ENCODE data around the gene ZDHHC8.
A peak's percentile ranks its signal among the peaks of the same experiment; 100 is the strongest.
"Not testable (repeated sequence)": the region's sequence is repeated elsewhere in the genome, so short reads cannot be mapped to it uniquely, and the experiment has no call there.

Gene ZDHHC8

DNA sequence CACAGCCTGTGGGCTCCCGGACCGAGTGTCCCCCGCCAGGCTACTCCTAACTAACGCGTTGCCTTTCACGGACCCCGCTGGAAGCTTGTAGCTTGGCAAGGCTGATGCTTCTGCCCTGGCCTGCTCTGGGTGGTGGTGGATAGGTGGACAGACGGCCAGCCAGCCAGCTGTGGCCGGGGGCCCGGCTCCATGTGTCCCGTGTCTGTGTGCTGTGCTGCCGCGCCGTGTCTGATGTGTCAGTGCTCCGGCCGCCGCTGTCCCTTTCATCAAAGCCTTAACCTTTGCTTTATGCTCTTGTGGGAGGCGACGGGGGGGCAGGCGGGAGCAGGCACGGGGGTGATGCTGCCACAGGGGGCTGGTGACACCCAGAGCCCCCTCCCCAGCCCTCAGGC lies 14.2 kb downstream of the ZDHHC8 start:
- DNase-seq, result no peak

GRCh38 chr22:20146777-20147176 lies 15.2 kb downstream of the ZDHHC8 start:
- no peak for DNase-seq

DNA sequence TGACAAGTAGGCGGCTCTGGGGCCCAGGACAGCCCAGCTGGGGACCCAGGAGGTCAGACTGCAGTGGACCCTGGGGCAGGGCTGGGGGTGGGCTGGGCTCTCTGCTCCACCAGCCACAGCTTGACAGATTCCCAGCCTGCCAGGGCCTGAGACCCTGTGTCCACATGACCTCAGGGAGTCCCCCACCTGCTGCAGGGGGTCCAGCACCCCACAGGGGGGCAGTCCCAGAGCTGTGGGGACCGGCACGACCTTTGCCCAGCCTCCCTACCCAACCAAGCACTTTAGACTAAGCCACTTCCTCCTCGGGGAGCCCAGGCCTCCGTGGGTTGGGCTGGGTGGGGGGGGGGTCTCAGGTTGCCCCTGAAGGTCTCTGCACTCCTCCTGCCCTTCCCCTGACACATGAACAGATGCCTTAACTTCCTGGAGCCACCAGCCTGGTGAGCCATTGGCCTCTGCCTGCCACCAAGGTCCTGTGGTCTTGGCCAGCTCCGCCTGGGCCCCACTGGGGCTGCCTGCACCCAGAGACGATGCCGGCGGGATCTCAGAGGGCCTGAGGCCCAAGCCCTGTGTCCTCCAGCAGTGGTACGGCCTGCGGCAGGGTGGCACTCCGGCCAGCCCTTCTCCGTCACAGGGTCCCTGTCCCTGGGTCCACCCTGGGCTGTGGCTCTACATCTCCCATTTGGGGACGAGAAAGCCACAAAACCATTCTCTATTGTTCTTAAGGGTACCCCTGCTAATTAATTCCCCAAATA lies 15.8 kb downstream of the ZDHHC8 start:
- no peak for DNase-seq

GRCh38 chr22:20148414-20148813 lies 16.8 kb downstream of the ZDHHC8 start:
- DNase-seq, result no peak

GRCh38 chr22:20149257-20150250 lies 17.9 kb downstream of the ZDHHC8 start:
- DNase-seq, result no peak

- no peak for DNase-seq
Measured at GRCh38 chr22:20150381-20151275, 19.0 kb downstream of the ZDHHC8 start, which contains the start of gene CCDC188. Gene CCDC188 (minus strand): TSS chr22:20151055. CDS start chr22:20150986, 69 bp downstream.

- DNase-seq, result no peak
Measured at GRCh38 chr22:20151276-20151588, 19.6 kb downstream of the ZDHHC8 start.

- no peak for DNase-seq
Measured at GRCh38 chr22:20152464-20152890, 20.9 kb downstream of the ZDHHC8 start.

- DNase-seq, result no peak
Measured at GRCh38 chr22:20153945-20154344, 22.3 kb downstream of the ZDHHC8 start.

- no peak for DNase-seq
Measured at GRCh38 chr22:20154602-20155187, 23.1 kb downstream of the ZDHHC8 start.

DNA sequence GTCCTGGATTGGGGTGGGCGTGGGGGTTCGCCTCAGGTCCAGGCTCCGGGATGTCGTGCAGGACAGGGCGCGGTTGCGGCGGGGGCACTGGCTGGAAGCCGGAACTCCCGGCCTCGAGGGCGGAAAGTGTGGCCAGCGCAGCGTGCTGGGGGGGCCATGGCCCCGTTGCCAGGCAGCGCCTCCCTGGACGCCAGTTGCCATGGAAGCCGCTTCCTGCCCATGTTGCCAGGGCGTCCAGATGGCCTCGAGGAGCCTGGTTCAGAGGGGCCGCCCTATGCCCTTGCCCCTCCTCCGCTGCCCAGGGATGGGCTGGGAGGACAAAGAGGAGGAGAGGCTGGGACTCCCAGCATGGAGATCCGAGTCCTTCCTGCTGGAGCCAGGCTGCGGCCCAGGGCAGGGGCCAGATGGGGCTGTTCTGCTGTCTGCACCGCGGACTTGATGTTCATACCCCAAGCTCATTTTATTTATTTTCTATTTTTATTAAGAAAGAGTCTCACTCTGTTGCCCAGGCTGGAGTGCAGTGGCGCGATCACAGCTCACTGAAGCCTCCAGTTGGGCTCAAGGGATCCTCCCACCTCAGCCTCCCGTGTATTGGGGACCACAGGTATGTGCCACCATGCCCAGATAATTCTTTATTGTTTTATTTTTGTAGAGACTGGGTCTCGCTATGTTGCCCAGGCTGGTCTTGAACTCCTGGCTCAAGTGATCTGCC lies 23.9 kb downstream of the ZDHHC8 start:
- DNase-seq, result peak in 1 of 2 experiments; percentile 63

DNA sequence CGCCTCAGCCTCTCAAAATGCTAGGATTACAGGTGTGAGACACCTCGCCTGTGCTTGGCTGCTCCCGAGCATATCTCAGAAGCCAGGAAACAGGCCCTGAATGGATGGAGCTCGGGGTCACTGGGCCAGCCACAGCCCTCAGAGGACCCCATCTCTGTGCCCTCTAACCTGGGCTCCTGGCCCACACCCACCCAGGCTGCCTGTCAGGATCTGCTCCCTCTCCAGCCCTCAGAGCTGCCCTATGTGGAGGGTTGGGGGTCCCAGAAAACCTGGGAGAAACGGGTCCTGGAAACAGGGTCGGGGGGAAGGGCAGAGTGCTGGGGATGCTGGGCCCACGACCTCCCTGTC lies 24.4 kb downstream of the ZDHHC8 start:
- no peak for DNase-seq

DNA sequence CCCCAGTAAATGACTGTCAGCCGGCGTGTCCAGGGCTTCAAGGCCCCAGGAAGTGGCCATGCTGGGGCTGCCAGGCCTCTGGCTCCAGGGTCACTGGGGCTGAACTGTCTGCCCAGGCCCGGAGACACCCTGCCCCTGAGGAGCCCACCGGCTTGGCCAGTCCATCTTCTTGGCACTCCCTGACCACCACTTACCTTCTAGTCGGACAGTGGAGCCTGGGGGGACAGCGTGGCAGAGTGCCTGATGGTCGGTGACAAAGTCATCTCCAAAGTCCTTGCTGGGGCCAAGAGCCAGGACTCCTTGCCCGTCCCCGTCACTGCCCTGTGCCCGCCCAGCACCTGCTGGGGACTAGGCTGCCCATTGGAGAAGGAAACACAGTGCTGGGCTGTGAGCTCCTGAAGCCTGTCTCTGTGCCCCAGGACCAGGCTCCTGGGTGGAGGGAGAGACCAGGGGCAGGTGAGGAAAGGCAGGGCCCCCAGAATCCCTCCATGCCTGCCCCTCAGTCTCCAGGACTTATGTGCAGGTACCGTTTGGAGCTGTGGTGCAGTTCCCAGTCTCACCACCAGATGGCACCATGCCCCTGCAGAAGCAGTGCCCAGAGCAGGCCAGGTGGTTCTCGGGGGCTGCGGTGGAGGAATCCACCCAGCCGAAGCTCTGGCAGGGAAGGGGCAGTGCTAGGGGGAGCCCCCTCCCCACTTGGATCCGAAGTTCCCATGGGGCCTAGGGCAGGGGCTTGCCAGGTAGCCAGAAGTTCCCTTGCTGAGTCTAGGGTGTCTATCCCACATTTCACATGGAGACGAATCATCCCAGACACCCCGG lies 25.2 kb downstream of the ZDHHC8 start:
- peak in 1 of 2 experiments; percentile 41 for DNase-seq

GRCh38 chr22:20157430-20158183 lies 26.0 kb downstream of the ZDHHC8 start:
- DNase-seq, result no peak

GRCh38 chr22:20158391-20159036 lies 26.9 kb downstream of the ZDHHC8 start:
- DNase-seq, result no peak

DNA sequence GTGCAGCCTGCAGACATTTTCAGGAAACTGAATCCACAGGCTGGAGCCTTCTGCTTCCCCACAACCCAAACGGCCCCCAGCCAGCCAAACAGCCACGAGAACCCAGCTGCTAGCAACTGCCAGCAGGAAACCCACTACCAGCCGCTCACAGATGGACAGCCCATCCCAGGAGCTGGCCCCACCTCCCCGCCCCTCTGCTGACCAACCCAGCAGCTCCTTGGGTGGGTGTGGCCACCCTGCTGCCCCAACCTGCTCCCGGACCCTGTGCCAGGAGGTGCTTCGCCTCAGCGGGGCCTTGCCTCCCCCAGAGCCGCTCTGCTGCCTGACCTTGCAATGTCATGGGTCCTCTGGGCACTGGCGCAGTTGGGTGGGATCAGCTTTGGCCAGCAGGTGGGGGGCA lies 27.5 kb downstream of the ZDHHC8 start:
- no peak for DNase-seq

- not testable (repeated sequence) for DNase-seq
Measured at GRCh38 chr22:20159531-20159930, 27.9 kb downstream of the ZDHHC8 start.

GRCh38 chr22:20160041-20160440 lies 28.4 kb downstream of the ZDHHC8 start:
- no peak for DNase-seq

DNA sequence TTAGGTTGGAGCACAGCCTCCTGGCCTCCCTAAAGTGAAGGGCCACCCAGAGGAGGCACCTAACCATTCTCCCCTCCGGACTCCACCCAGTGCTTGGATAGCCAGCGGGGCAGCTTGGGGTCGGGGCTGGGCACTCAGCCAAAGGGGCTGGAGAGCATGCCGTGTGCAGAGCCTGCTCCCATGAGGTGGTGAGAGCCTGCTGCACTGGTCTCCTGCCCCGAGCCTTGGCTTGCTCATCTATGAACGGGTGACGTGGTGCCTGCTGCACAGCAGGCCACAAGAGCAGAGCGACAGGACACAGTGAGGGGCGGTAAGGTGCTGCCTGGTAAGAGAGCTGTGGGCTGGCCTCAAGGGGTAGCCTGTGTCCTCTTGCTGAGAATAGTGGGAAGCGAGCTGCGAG lies 33.3 kb downstream of the ZDHHC8 start:
- DNase-seq, result no peak

DNA sequence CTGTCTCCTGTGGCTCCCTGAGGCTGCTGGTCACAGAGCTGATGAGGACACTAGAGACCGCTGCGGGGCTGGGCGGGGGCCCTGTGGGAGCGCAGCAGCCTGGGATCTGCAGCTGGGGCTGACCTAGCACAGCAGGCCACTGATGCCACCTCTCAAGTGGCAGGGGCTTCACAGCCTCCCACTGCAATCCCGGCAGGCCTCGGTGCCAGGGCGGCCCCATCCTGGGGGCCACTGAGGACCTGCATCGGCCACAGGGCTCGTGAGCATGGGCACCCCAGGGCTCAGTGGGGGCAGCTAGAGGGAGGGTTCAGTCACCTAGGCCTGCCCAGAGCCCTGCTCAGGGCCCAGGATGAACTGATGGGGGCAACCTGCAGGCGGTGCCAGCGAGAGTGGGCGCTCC lies 33.8 kb downstream of the ZDHHC8 start:
- no peak for DNase-seq
